Mesendoderm (in vitro differentiated cells): ENCODE results near the gene PTDSS2.

Experiments
- DNase-seq: peaks from one replicate; pipeline ENCODE4 v3.0.0; 2013
- H2AK5ac ChIP-seq: 2 replicates; pipeline ENCODE4 v1.6.1; 2013; ENCODE audit warnings: low read length, inconsistent platforms
- H2BK120ac ChIP-seq: 2 replicates; pipeline ENCODE4 v1.6.1; 2013; ENCODE audit warnings: low read depth, mild to moderate bottlenecking, low read length, moderate library complexity, mixed read lengths
- H2BK15ac ChIP-seq: replicated peaks from 2 replicates; pipeline ENCODE4 v1.6.1; 2013; ENCODE audit warnings: low read depth, mild to moderate bottlenecking, moderate library complexity
- H2BK5ac ChIP-seq: 2 replicates; pipeline ENCODE4 v1.6.1; 2013; ENCODE audit warnings: low read length, inconsistent platforms
- H3K18ac ChIP-seq: 2 replicates; pipeline ENCODE4 v1.6.1; 2013; ENCODE audit warnings: mild to moderate bottlenecking, low read length, mixed read lengths
- H3K23ac ChIP-seq: one replicate; pipeline ENCODE4 v1.6.1; 2013; ENCODE audit warnings: low read length
- H3K27ac ChIP-seq: 2 replicates; pipeline ENCODE4 v1.5.1; 2013; ENCODE audit warnings: low read depth, mild to moderate bottlenecking, inconsistent platforms, low read length, moderate library complexity
- H3K27me3 ChIP-seq: 2 replicates; pipeline ENCODE4 v1.6.1; 2013; ENCODE audit warnings: low read length, control low read depth, mild to moderate bottlenecking, inconsistent platforms; ENCODE audit not compliant: insufficient read depth, poor library complexity
- H3K36me3 ChIP-seq: 2 replicates; pipeline ENCODE4 v1.6.1; 2013; ENCODE audit warnings: low read length, inconsistent platforms; ENCODE audit not compliant: control insufficient read depth, insufficient read depth
- H3K4ac ChIP-seq: one replicate; pipeline ENCODE4 v1.6.1; 2013; ENCODE audit warnings: low read depth, mild to moderate bottlenecking, low read length, moderate library complexity
- H3K4me1 ChIP-seq: 2 replicates; pipeline ENCODE4 v1.6.1; 2013; ENCODE audit warnings: low read depth, low read length, inconsistent platforms; ENCODE audit not compliant: control insufficient read depth
- H3K4me2 ChIP-seq: 2 replicates; pipeline ENCODE4 v1.6.1; 2013; ENCODE audit warnings: low read length
- H3K4me3 ChIP-seq: 2 replicates; pipeline ENCODE4 v1.5.1; 2013; ENCODE audit warnings: mild to moderate bottlenecking, low read length
- H3K56ac ChIP-seq: one replicate; pipeline ENCODE4 v1.6.1; 2013; ENCODE audit warnings: low read length
- H3K79me1 ChIP-seq: 2 replicates; pipeline ENCODE4 v1.6.1; 2013; ENCODE audit warnings: low read length, inconsistent platforms
- H3K79me2 ChIP-seq: 2 replicates; pipeline ENCODE4 v1.6.1; 2013; ENCODE audit warnings: mild to moderate bottlenecking, low read length; ENCODE audit not compliant: control insufficient read depth, insufficient read depth
- H3K9ac ChIP-seq: 2 replicates; pipeline ENCODE4 v1.6.1; 2013; ENCODE audit warnings: low read length, inconsistent platforms
- H4K5ac ChIP-seq: one replicate; pipeline ENCODE4 v1.6.1; 2013; ENCODE audit warnings: low read length
- H4K8ac ChIP-seq: one replicate; pipeline ENCODE4 v1.6.1; 2013; ENCODE audit warnings: low read depth, mild to moderate bottlenecking, control low read depth, low read length, moderate library complexity
- WGBS: extraction: QIAGEN DNeasy Blood & Tissue Kit; methylation state at CpG from one replicate; pipeline ENCODE4 v1.1.7; 2013; ENCODE audit warnings: low lambda C conversion rate, missing lambda C conversion rate; ENCODE audit not compliant: insufficient coverage; ENCODE audit errors: extremely low coverage; 5-methylcytosine and 5-hydroxymethylcytosine counted together

PTDSS2 gene

GRCh38 chr11:454801-455565, 4.9 kb downstream of the PTDSS2 start:
- no peak overlapping the region for H3K4ac ChIP-seq
- no peak overlapping the region for H2BK120ac ChIP-seq
- H3K27me3 ChIP-seq: no peaks in the 10 kb centered on the region
- no peak overlapping the region for H3K4me2 ChIP-seq
- DNase-seq: no peak
- peaks cover 3% of the 10 kb centered on the region for H3K36me3 ChIP-seq
- WGBS: no CpG with 5 or more reads among the region's 14 CpGs
- no peaks in the 10 kb centered on the region for H3K4me1 ChIP-seq
- H2AK5ac ChIP-seq: no peak overlapping the region
- H3K23ac ChIP-seq: no peak overlapping the region
- H4K8ac ChIP-seq: no peak overlapping the region
- peaks cover 40% of the 10 kb centered on the region for H3K79me1 ChIP-seq
- no peak overlapping the region for H3K56ac ChIP-seq
- H3K4me3 ChIP-seq: no peak overlapping the region
- no peak overlapping the region for H4K5ac ChIP-seq
- H3K79me2 ChIP-seq: peaks cover 67% of the 10 kb centered on the region
- H3K9ac ChIP-seq: no peak overlapping the region
- no peak overlapping the region for H3K27ac ChIP-seq
- no peak overlapping the region for H2BK15ac ChIP-seq
- H2BK5ac ChIP-seq: no peak overlapping the region
- no peak overlapping the region for H3K18ac ChIP-seq

DNA sequence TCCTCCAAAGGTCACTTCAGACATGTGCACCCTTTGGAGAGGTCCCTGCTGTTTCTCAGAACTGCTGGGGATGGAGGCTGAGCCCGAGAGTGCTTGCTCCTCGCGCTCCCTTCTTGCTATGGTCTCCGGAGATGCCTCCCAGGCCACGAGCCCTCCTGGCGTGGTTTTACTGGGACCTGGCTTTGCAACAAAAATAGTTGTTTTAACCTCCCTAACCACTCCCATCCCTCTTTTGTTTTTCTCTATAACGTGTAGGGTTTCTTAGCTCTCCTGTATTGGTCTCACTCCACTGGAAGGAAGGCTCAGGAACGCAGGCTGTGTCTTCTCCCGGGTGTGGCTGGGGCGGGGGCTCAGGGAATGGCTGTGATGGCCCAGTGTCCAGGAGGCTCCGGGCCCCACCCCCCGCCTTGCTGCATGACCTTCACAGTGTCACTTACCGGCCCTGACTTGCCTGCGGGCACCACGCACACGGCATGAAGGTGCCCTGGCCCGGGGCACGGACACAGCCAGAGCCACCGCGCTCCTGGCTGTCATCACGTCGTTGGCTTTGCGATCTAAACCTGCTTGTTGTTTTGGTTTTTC, 5.6 kb downstream of the PTDSS2 start:
- no peaks in the 10 kb centered on the region for H3K27me3 ChIP-seq
- H3K9ac ChIP-seq: no peak overlapping the region
- no peak overlapping the region for H3K4me3 ChIP-seq
- H4K5ac ChIP-seq: no peak overlapping the region
- no peak overlapping the region for H3K27ac ChIP-seq
- H2BK15ac ChIP-seq: no peak overlapping the region
- WGBS: no CpG with 5 or more reads among the region's 23 CpGs
- no peaks in the 10 kb centered on the region for H3K4me1 ChIP-seq
- no peak overlapping the region for H4K8ac ChIP-seq
- peaks cover 41% of the 10 kb centered on the region for H3K79me1 ChIP-seq
- H3K18ac ChIP-seq: no peak overlapping the region
- peaks cover 4% of the 10 kb centered on the region for H3K36me3 ChIP-seq
- no peak overlapping the region for H3K56ac ChIP-seq
- no peak overlapping the region for H2BK5ac ChIP-seq
- no peak overlapping the region for H2BK120ac ChIP-seq
- H3K79me2 ChIP-seq: peaks cover 67% of the 10 kb centered on the region
- no peak overlapping the region for H3K4me2 ChIP-seq
- no peak overlapping the region for H2AK5ac ChIP-seq
- no peak overlapping the region for H3K4ac ChIP-seq
- no peak for DNase-seq
- no peak overlapping the region for H3K23ac ChIP-seq

DNA sequence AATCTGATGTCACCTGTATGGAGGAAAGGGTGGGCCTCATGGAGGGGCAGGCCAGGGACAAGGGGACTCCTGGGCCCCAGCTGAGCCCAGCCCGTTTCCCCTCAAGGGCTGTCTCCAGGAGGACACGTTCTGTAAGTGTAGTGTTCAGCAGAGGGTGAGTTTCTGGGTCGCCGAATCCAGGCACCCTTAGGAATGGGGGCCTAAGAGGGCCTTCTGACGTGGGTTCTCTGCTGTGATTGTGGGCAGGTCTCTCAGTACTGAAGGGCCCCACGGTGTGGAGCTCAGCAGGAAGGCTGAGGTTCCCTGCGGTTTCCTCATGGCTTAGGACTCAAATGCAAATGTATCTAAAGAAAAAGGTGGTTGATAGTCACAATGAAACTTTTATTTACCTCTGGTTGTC, 6.5 kb downstream of the PTDSS2 start:
- Histone ChIP-seq H2AK5ac (no peak overlapping the region), H4K5ac (no peak overlapping the region), H3K79me2 (peaks cover 61% of the 10 kb centered on the region), H3K4me3 (no peak overlapping the region), H3K27me3 (no peaks in the 10 kb centered on the region), H2BK120ac (no peak overlapping the region), H2BK5ac (no peak overlapping the region), H3K27ac (no peak overlapping the region), H3K9ac (no peak overlapping the region), H3K4me1 (no peaks in the 10 kb centered on the region), H2BK15ac (no peak overlapping the region), H3K79me1 (peaks cover 40% of the 10 kb centered on the region), H3K4ac (no peak overlapping the region), H4K8ac (no peak overlapping the region), H3K18ac (no peak overlapping the region), H3K56ac (no peak overlapping the region), H3K4me2 (no peak overlapping the region), H3K36me3 (peaks cover 4% of the 10 kb centered on the region), H3K23ac (no peak overlapping the region)
- no peak for DNase-seq
- WGBS: no CpG with 5 or more reads among the region's 7 CpGs

DNA sequence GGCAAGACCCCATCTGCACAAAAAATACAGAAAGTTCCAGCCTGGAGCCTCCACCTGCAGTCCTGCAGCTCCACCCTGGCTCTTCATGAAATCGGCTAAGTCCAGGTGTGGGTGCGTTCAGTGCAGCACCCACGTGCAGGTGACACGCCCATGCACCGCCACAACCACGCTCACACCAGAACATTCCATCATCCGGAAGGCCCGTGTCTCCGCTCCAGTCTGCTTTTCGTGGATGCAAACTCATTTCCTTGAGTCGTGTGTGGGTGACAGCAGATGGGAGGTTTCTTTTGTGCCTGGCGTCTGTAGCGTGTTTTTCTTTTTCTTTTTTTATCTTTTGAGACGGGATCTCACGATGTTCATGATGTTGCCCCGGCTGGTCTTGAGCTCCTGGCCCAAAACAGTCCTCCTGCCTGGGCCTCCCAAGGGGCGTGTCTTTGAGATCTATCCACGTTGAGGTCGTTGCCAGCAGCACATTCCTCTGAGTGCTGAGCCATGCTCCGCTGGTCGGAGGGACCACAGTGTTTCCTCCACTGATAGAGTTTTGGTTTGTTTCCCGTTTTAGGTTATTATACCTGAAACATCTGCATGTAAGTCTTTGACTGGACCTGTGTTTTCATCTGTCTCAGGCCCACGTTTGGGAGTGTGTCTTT, 7.2 kb downstream of the PTDSS2 start:
- DNase-seq: no peak
- Histone ChIP-seq H3K23ac (no peak overlapping the region), H3K4me3 (no peak overlapping the region), H2BK15ac (no peak overlapping the region), H3K79me2 (peaks cover 55% of the 10 kb centered on the region), H2AK5ac (no peak overlapping the region), H3K4me2 (no peak overlapping the region), H3K18ac (no peak overlapping the region), H2BK120ac (no peak overlapping the region), H2BK5ac (no peak overlapping the region), H3K27me3 (no peaks in the 10 kb centered on the region), H3K56ac (no peak overlapping the region), H3K79me1 (peaks cover 37% of the 10 kb centered on the region), H3K4ac (no peak overlapping the region), H3K36me3 (peaks cover 4% of the 10 kb centered on the region), H4K5ac (no peak overlapping the region), H3K27ac (no peak overlapping the region), H3K4me1 (no peaks in the 10 kb centered on the region), H3K9ac (no peak overlapping the region), H4K8ac (no peak overlapping the region)
- no CpG with 5 or more reads among the region's 23 CpGs for WGBS

GRCh38 chr11:459511-460220, 9.6 kb downstream of the PTDSS2 start:
- Histone ChIP-seq H3K56ac (no peak overlapping the region), H3K4me3 (no peak overlapping the region), H2BK5ac (no peak overlapping the region), H3K4ac (no peak overlapping the region), H3K23ac (no peak overlapping the region), H2BK15ac (no peak overlapping the region), H3K79me2 (peaks cover 35% of the 10 kb centered on the region), H4K8ac (no peak overlapping the region), H2AK5ac (no peak overlapping the region), H4K5ac (no peak overlapping the region), H2BK120ac (no peak overlapping the region), H3K9ac (no peak overlapping the region), H3K4me2 (no peak overlapping the region), H3K27ac (no peak overlapping the region), H3K36me3 (peaks cover 3% of the 10 kb centered on the region), H3K79me1 (peaks cover 28% of the 10 kb centered on the region), H3K18ac (no peak overlapping the region), H3K27me3 (no peaks in the 10 kb centered on the region), H3K4me1 (no peaks in the 10 kb centered on the region)
- no CpG with 5 or more reads among the region's 24 CpGs for WGBS
- no peak for DNase-seq
